H4 (cell line): ENCODE results near the gene PZP. TPM values are rescaled to one million over a fixed set of nuclear protein-coding genes. Genes with fewer than 3 reads are reported as not detected.
"Not testable (repeated sequence)": the region's sequence is repeated elsewhere in the genome, so short reads cannot be mapped to it uniquely, and the experiment has no call there.

ENCODE experiments used
- DNase-seq: peaks from one replicate; pipeline ENCODE4 v3.0.0-alpha.2; 2015; ENCODE audit warnings: low spot score
- total RNA-seq: library from RNA; depleted of rRNA; stranded (reverse); fragments of >200 nt; shearing (Covaris generic); gene quantifications from 2 replicates; pipeline ENCODE4 v1.2.3, GENCODE V29; 2014

The PZP gene
- total RNA-seq, 1 experiment from 2014 or later, result not detected

DNA sequence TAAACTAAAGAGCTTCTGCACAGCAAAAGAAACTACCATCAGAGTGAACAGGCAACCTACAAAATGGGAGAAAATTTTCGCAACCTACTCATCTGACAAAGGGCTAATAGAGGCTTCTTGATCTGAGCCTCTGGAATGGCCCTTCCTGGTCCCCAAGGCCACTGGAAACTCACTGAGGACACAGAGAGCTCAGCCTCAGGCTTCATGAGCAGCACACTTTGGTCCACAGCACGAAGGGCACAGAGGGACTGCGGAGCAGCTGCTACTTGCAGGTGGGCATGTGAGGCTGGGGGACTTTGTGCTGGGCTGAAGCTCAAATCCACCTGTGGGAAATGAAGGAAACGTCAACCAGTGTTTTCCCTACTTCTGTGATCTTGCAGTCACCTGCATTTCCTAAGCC, 27.4 kb downstream of the PZP start:
- no peak for DNase-seq

DNA sequence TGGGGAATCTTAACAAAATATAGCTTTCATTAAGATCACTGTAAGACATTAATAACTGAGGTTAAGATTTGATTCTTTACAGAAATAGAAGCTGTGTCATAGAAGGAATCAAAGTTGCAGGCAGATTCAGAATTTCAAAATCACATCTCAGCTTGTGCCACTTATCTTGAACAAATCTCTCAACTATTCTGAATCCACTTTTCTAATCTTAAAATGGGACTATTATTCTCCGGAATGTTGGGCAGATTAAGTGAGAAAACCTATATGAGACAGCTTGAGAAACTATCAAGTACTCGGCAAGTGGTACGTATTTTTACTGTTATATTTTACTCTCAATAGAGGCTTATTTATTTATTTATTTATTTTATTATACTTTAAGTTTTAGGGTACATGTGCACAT, 28.4 kb downstream of the PZP start:
- no peak for DNase-seq

DNA sequence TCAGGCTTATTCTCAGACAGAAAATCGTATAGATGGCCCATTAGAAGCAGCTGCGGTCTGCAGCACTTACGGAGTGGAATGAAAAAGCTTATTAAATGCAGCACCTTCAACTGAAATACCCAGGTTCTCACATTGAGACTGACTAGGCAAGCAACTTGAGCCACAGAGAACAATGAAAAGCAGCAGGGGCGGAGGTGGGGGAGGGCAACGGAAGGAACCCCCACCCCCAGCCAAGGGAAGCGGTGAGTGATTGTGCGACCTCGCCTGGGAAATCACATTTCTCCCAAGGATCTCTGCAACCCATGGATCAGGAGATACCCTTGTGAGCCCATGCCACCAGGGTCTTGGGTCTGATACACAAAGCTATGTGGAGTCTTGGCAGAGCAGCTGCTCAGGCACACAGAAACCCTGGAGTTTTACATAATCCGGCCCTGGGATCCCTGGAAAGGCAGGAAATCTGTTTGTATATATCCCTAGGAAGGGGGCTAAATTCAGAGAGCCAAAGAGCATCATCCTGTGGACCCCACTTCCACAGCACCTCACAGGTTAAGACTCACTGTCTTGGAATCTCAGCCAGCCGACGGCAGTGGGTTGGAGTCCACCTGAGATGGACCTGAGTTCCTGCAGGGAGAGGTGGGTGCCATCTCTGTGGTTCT, 38.1 kb downstream of the PZP start:
- DNase-seq, result no peak

DNA sequence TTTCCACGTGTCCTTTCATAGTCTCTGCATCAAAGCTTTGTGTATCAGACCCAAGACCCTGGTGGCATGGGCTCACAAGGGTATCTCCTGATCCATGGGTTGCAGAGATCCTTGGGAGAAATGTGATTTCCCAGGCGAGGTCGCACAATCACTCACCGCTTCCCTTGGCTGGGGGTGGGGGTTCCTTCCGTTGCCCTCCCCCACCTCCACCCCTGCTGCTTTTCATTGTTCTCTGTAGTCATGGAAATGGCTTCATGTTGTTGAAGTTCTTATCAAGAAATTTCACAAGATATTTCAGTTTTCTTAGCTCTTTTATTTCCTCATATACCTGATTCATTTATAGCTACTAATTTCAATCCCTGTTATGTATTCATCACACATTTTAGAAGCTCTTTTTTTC, 40.9 kb downstream of the PZP start:
- DNase-seq, result not testable (repeated sequence)

DNA sequence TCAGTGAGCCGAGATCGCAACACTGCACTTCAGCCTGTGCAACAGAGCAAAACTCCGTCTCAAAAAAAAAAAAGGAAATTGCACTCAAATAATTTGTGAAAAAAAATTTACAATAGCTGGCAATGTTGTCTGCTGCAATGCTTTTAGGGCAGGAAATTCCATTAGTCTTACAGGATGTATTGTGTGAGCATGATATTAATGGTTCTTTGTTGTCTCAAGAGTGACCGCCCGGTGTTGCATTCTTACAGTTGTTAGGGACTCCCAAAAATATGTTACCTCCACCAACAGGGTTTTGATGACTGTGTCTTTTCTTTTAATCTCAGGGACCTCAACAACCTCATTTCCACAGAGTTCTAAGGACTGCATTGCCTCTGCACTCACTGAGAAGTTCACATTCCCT, 44.8 kb downstream of the PZP start:
- no peak for DNase-seq

DNA sequence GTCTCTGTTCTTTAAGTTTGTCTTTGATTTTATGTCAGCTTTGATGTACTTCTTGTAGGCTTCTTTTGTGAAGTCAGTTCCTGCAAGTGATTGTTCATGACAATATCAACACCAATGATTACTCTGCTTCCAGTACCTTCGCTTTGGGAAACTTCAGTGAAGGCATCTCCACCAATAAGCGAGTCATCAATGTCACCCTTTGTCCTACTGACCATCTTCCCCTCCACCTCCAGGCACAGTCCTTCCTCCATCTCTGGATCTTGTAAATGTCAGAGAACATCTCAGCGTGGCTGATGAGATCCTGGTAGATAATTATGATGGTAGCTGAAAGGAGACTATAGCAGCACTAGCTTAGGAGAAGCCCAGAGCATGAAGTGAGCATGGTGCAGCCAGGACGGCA, 52.1 kb downstream of the PZP start:
- DNase-seq, result no peak

DNA sequence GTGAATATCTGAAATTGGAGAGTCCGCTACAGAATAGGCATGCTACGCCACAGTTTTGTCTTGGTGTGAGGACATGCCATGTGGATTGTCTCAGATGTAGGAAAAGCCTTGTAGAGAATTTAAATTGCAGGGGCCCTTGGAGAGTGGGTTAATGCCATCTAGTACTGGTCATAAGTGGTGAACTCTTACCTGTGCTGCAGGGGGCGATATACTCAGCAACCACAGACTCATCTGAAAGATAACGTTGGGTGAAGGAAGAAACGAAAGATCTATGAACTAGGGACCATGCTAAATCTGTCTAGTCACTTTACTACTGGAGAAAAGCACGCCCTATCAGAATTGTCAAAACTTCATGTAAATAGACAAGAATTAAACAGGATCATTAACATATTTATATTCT, 58.8 kb downstream of the PZP start:
- DNase-seq, result no peak

DNA sequence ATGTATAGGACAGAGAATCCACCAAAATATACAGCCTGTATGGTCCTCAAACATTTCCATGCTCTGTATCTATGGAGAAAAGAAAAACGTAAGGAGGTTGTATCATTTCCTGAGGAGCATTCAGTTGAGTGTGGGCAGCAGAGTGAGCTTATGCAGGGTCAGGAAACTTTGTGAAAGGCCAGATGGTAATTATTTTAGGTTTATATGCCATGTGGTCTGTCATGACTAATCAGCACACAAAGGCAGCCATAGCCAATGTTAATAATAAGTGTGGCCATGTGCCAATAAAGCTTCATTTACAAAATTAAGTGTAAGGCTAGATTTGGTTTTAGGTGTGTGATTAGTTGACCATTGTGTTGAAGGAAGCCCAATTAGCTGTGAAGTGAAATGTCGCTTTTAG, 59.3 kb downstream of the PZP start:
- DNase-seq, result no peak

DNA sequence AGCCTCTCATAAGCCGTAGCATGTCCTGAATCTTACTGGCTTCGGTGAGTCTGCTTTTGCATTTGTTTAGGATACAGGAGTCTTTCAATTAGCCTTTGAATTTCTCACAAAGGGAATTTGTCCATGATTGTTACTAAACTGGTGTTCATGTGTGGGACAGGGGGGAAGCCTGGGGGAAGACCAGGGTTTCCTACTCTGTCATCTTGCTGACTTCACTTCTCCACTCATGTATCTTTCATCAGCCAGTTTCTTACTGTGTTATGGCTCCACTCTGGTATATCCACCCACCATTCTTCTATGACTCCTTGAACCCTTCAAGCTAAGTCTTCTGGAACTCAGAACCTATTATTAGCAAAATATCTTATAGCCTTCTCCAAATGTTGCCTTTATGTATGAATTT, 60.7 kb downstream of the PZP start:
- no peak for DNase-seq

DNA sequence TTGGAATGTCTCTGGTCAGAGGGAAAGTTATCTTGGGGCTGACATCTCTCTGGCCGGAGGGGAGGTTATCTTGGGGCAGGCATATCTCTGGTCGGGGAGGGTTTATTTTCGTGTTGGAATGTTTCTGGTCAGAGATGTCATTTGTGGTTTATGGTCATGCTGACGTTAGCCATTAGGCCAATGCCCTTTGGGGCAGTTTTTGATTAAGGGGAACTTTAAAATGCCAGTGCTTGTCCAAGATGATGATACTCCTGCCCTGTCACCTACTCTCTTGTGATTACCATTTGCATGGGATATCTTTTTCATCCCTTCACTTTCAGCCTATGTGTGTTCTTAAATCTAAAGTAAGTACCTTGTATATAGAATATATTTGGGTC, 63.5 kb downstream of the PZP start:
- DNase-seq, result no peak

DNA sequence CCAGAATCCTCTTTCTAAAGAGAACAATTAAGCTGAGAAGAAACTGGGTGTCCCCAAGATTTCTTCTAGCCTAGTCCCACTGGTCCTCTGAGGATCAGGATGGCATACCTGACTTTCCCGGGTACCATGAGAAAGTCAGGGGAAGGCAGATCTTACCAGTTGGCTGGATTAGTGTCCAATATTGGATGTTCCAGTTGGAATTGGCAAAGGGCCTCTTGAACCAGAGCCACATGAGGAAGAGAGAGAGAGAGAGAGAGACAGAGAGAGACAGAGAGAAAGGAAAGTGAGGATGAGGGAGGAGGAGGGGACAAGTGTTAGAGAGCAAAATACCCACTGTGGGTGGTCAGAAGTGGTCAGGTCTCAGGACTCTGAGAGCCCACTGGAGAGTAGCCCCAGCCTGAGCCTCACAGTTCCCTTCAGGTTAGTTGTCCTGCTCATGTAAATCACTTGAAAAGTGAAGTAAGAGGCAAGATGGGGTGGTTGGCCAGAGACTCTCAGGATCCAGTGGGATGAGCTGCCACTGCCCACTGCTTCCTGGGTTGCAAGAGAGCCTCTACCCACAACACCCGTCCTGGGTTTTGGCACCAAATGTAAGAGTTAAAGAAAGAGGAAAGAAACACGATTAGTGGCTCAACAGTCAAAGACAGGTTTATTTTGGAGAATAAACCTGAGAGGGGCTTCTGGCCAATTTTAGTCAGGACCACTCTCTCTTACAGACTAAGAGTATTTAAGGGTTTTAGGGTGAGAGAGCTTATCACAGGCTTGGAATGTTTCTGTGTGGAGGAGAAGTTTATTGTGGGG, 64.1 kb downstream of the PZP start:
- no peak for DNase-seq

DNA sequence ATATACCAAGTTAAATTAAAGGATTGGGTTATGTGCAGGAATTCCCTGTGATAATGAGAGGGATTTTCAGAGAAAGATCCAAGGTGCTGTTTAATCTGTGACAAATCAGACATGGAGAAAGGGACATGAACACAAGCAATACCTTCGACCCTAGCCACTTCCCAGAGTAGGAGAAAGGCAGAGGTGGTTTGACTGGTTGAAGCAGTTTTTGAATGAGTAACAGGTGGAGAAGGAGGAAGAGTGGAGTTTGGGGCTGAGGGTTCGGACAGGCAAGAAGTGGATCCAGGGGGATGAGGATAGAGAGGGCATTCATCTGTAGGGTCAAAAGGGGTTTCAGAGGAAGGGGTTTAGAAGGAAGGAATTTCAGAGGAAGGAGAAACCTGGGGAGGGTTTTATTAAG, 65.1 kb downstream of the PZP start:
- DNase-seq, result no peak

DNA sequence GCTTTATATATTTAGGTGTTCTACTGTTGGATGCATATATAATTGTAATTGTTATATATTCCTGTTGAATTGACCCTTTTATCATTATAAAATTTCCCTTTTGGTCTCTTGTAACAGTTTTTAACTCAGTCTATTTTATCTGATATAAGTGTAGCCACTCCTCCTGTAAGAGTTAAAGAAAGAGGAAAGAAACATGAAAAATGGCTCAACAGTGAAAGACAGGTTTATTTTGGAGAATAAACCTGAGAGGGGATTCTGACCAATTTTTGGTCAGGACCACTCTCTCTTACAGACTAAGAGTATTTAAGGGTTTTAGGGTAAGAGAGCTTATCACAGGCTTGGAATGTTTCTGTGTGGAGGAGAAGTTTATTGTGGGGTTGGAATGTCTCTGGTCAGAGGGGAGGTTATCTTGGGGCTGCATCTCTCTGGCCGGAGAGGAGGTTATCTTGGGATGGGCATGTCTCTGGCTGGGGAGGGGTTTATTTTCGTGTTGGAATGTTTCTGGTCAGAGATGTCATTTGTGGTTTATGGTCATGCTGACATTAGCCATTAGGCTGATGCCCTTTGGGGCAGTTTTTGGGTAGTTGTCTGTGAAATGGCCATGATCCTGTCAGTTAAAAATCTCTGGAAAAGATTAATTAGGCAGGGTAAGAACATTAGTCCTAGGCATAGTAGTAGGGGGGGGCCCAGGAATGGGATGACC, 68.5 kb downstream of the PZP start:
- DNase-seq, result not testable (repeated sequence)

DNA sequence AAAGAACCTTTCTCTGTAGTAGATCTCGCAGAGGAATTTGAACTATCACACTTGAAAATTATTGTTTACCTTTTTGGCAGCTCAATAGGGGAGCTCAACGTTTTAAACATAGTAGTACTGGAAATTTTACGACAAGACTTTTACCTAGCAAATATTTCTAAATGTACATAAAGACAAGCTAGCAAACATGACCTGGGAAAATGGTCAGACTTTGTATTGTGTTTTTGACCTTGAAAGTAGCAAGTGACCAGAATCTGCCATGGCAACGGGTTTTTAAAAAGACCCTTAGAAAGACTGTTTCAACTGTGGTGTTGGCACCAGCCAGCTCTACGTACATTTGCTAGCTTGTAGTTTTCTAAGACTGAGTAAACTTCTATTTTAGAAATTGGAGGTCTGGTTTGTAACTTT, 72.3 kb downstream of the PZP start:
- no peak for DNase-seq

DNA sequence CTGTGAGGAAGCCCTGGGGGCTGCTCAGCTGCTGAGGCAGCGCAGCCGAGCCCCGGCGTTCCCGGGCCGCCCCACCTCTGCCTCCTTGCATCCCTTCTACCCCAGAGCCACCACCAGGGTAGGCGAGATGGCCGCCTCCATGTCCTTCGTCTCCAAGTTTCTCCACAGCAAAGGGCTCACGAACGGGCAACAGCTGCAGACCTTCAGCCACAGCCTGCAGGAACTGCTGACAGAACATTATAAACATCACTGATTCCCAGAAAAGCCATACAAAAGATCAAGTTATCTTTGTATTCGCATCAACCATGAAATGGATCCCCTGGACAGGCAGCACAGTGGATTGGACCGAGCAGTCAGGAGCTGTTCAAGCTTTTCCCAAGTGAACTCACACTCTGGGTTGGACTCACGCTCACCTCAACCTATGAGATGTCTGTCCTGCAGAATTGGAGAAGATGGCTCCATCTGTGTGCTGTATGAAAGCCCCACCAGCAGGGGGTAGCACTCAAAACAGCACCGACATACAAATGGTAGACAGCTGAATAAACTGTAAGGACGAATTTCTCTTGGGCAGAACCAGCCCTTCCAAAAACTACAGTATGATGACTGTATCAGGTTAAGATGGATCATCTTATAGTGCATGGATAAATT, 73.1 kb downstream of the PZP start:
- no peak for DNase-seq

DNA sequence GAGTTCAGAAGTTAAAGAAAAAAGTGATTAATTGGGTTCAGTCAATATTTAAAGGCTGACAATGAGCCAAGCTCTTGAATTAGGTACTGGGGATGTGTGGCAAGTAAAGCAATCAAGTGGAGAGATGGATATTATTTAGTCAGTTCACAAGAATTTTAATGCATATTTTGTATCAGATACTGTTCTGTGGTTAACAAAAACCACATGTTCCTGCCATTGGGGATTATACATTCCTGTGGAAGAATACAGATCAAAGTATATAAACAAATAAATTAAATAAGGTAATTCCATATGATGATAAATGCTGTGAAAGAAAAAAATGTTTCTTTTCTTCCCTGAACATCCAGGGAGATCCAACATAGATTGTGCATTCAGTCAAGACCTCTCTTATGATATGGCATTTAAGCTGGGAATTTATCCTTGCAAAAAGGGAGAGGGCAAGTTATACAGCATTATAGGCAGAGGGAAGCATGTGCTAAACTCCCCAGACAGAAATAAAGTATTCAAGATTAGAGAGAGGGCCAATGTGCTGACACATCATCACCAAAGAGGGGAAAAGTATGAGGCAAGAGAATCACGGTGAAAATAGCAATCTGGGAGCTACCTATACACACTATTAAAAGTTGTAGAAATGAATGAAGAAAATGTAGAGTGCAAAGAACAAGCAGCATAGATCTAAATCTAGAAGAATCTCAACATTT, 74.8 kb downstream of the PZP start:
- no peak for DNase-seq

DNA sequence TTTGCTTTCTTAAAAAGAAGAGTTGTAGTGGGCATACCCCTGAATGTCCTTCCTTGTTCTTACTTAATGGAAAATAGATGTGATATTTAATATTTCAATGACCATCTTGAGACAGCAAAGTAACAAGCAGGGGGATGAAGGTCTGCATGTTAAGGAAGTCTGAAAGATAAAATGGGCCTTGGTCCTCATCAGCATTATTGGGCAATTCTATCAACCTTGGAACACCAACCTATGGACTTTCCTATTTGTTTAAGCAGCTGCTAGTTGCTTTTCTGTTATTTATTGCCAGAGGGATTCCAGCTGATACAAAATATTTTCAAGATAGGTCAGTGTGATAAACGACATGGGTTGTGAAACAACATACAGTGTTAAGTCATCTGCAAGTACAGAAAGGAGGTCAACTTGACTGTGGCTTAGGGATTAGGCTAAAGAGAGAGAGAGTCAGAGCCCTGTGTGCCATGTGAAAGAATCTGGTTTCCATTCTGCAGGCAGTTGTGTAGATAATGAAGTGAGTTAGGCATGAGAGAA, 76.1 kb downstream of the PZP start:
- DNase-seq, result no peak

DNA sequence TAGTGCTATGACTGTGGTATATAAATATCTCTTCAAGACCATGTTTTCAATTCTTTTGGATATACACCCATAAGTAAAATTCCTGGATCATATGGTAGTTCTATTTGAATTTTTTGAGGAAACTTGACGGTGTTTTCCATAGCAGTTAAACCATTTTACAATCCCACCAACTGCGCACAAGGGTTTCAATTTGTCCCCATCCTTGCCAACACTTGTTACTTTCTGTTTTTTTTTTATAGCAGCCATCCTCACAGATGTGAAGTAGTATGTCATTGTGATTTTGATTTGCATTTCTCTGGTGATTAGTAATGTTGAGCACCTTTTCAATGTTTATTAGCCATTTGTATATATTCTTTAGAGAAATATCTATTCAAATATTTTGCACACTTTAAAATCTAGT, 78.0 kb downstream of the PZP start:
- no peak for DNase-seq

DNA sequence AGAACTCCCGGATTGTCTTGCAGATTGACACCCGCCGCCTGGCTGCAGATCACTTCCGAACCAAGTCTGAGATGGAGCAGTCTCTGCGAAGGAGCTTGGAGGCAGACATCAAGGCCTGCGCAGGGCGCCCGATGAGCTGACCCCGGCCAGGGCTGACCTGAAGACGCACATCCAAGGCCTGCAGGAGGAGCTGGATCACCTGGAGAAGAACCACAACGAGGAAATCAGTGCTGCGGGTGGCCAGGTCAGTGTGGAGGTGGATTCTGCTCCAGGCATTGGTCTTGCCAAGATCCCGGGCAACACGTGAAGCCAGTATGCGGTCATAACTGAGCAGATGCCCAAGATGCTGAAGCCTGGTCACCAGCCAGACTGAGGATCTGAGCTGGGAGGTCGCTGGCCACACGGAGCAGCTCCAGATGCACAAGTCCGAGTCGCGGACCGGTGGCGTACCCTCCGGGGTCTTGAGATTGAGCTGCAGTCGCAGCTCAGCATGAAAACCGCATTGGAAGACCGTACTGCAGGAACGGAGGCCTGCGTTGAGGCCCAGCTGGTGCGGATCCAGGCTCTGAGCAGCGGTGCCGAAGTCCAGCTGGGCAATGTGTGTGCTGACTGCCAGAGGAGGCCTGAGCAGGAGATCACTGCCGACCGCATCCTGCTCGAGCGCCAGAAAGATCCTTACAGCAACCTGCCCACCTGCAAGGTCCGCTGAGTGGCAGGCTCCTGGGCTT, 80.1 kb downstream of the PZP start:
- no peak for DNase-seq

DNA sequence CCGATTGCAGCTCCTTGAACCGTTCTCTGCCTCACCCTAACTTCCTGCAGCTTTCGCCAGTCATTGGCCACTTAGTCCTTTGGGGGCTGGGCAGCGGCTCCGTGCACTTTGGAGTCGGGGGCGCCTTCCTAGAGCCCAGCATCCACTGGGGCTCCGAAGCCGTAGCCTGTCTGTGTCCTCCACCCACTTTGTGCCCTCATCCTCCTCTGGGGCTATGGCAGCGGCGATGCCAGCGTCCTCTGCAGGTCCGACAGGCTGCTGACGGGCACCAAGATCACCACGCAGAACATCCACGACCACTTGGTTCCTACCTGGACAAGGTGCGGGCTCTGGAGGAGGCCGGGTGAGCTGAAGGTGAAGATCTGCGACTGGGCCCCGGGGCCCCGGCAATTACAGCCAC, 80.7 kb downstream of the PZP start:
- DNase-seq, result no peak
